ENCODE measurements around the gene DDX19B. TPM values are rescaled to one million over a fixed set of nuclear protein-coding genes. Genes with fewer than 3 reads are reported as not detected.
"Not testable (repeated sequence)": the region's sequence is repeated elsewhere in the genome, so short reads cannot be mapped to it uniquely, and the experiment has no call there.

Gene DDX19B
- 36.4 and 38.3 TPM in 2 replicates for total RNA-seq
- long read RNA-seq, transcript DDX19B-203 (10 exons, 1,717 nt): minor isoform, 24 of 248 reads
- long read RNA-seq, transcript DDX19B-201 (12 exons, 3,386 nt): major isoform, 147 of 248 reads
- long read RNA-seq, transcript DDX19B-202 (11 exons, 1,692 nt): minor isoform, 15 of 248 reads
- long read RNA-seq, partial matches to known transcripts: 11 of 248 reads
- long read RNA-seq, other reads (novel, unspliced or antisense): 47 of 248 reads

GRCh38 chr16:70298988-70299938 is at the start of gene DDX19B:
TSS of gene DDX19B (plus strand) at chr16:70299186. CDS start at chr16:70299298, 112 bp downstream.
- Mint-ChIP-seq H3K36me3 (ENCODE audit: insufficient read depth) (peaks cover 22% of the 10 kb centered on the region), H3K27ac (peak within 1 kb of the TSS; percentile 99), H3K4me3 (ENCODE audit: low read depth) (peak within 1 kb of the TSS; percentile 95), H3K27me3 (no peaks in the 10 kb centered on the region), H3K4me1 (ENCODE audit: low read depth) (peaks cover 11% of the 10 kb centered on the region), H3K9me3 (ENCODE audit: low read depth) (peaks cover 10% of the 10 kb centered on the region)
- no peak for TF ChIP-seq CTCF (IDR thresholded peaks at IDR 0.05; ENCODE audit: unreplicated experiment)
- peak; percentile 27 for DNase-seq (ENCODE audit: low spot score, unreplicated experiment)

- not testable (repeated sequence) for H3K4me3 Mint-ChIP-seq (ENCODE audit: low read depth); H3K27me3 Mint-ChIP-seq; DNase-seq (ENCODE audit: low spot score, unreplicated experiment); H3K9me3 Mint-ChIP-seq (ENCODE audit: low read depth); H3K36me3 Mint-ChIP-seq (ENCODE audit: insufficient read depth); H3K4me1 Mint-ChIP-seq (ENCODE audit: low read depth)
- H3K27ac Mint-ChIP-seq: peak overlapping the region; percentile 67
Measured at GRCh38 chr16:70249697-70250096, 49.3 kb upstream of the DDX19B start.

- peaks cover 6% of the 10 kb centered on the region for H3K4me1 Mint-ChIP-seq (ENCODE audit: low read depth)
- peak overlapping the region; percentile 49 for H3K27ac Mint-ChIP-seq
- no peak for TF ChIP-seq CTCF (IDR thresholded peaks at IDR 0.05; ENCODE audit: unreplicated experiment)
- peaks cover 11% of the 10 kb centered on the region for H3K36me3 Mint-ChIP-seq (ENCODE audit: insufficient read depth)
- H3K9me3 Mint-ChIP-seq (ENCODE audit: low read depth): no peaks in the 10 kb centered on the region
- H3K4me3 Mint-ChIP-seq (ENCODE audit: low read depth): peak overlapping the region; percentile 74
- no peak for DNase-seq (ENCODE audit: low spot score, unreplicated experiment)
- no peaks in the 10 kb centered on the region for H3K27me3 Mint-ChIP-seq
Measured at GRCh38 chr16:70250748-70251628, 48.0 kb upstream of the DDX19B start.

- TF ChIP-seq CTCF (IDR thresholded peaks at IDR 0.05; ENCODE audit: unreplicated experiment): peak; percentile 93
- peaks cover 14% of the 10 kb centered on the region for H3K36me3 Mint-ChIP-seq (ENCODE audit: insufficient read depth)
Measured at GRCh38 chr16:70251629-70252354, 47.2 kb upstream of the DDX19B start, which contains the start of gene EXOSC6. TSS of gene EXOSC6 (minus strand) at chr16:70251940. CDS start at chr16:70251900, 40 bp downstream.

GRCh38 chr16:70252355-70252988 is 46.5 kb upstream of the DDX19B start:
- no peak overlapping the region for H3K27ac Mint-ChIP-seq
- no peak for DNase-seq (ENCODE audit: low spot score, unreplicated experiment)
- peak; percentile 50 for TF ChIP-seq CTCF (IDR thresholded peaks at IDR 0.05; ENCODE audit: unreplicated experiment)
- H3K4me3 Mint-ChIP-seq (ENCODE audit: low read depth): peak overlapping the region; percentile 29
- H3K36me3 Mint-ChIP-seq (ENCODE audit: insufficient read depth): peaks cover 16% of the 10 kb centered on the region
- peaks cover 6% of the 10 kb centered on the region for H3K4me1 Mint-ChIP-seq (ENCODE audit: low read depth)
- no peaks in the 10 kb centered on the region for H3K9me3 Mint-ChIP-seq (ENCODE audit: low read depth)
- no peaks in the 10 kb centered on the region for H3K27me3 Mint-ChIP-seq

More at GRCh38 chr16:70251629-70252354, 47.2 kb upstream of the DDX19B start, which contains the start of gene EXOSC6:
- no peaks in the 10 kb centered on the region for H3K9me3 Mint-ChIP-seq (ENCODE audit: low read depth)
- peak; percentile 80 for DNase-seq (ENCODE audit: low spot score, unreplicated experiment)
- H3K4me1 Mint-ChIP-seq (ENCODE audit: low read depth): peaks cover 6% of the 10 kb centered on the region
- no peaks in the 10 kb centered on the region for H3K27me3 Mint-ChIP-seq
- H3K27ac Mint-ChIP-seq: peak within 1 kb of the TSS; percentile 96
- H3K4me3 Mint-ChIP-seq (ENCODE audit: low read depth): peak within 1 kb of the TSS; percentile 85

Measured in progenitor cell of endocrine pancreas (in vitro differentiated cells).